ENCODE data around the gene SBK2.

- TF ChIP-seq CTCF (IDR thresholded peaks at IDR 0.05): no peak
- no peak for TF ChIP-seq ZNF416 (CRISPR knock-in tag; IDR thresholded peaks at IDR 0.05)
- TF ChIP-seq CREM (CRISPR knock-in tag; IDR thresholded peaks at IDR 0.05): no peak
- TF ChIP-seq ZBTB21 (CRISPR knock-in tag; IDR thresholded peaks at IDR 0.05; ENCODE audit: borderline replicate concordance): no peak
- TF ChIP-seq, protein P1, sequence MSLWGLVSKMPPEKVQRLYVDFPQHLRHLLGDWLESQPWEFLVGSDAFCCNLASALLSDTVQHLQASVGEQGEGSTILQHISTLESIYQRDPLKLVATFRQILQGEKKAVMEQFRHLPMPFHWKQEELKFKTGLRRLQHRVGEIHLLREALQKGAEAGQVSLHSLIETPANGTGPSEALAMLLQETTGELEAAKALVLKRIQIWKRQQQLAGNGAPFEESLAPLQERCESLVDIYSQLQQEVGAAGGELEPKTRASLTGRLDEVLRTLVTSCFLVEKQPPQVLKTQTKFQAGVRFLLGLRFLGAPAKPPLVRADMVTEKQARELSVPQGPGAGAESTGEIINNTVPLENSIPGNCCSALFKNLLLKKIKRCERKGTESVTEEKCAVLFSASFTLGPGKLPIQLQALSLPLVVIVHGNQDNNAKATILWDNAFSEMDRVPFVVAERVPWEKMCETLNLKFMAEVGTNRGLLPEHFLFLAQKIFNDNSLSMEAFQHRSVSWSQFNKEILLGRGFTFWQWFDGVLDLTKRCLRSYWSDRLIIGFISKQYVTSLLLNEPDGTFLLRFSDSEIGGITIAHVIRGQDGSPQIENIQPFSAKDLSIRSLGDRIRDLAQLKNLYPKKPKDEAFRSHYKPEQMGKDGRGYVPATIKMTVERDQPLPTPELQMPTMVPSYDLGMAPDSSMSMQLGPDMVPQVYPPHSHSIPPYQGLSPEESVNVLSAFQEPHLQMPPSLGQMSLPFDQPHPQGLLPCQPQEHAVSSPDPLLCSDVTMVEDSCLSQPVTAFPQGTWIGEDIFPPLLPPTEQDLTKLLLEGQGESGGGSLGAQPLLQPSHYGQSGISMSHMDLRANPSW (CRISPR knock-in tag; conservative IDR thresholded peaks at IDR 0.05; ENCODE audit: low read depth): no peak
- TF ChIP-seq, protein P2, sequence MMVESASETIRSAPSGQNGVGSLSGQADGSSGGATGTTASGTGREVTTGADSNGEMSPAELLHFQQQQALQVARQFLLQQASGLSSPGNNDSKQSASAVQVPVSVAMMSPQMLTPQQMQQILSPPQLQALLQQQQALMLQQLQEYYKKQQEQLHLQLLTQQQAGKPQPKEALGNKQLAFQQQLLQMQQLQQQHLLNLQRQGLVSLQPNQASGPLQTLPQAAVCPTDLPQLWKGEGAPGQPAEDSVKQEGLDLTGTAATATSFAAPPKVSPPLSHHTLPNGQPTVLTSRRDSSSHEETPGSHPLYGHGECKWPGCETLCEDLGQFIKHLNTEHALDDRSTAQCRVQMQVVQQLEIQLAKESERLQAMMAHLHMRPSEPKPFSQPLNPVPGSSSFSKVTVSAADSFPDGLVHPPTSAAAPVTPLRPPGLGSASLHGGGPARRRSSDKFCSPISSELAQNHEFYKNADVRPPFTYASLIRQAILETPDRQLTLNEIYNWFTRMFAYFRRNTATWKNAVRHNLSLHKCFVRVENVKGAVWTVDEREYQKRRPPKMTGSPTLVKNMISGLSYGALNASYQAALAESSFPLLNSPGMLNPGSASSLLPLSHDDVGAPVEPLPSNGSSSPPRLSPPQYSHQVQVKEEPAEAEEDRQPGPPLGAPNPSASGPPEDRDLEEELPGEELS (CRISPR knock-in tag; IDR thresholded peaks at IDR 0.05): no peak
Measured at GRCh38 chr19:55495646-55496349, 41.1 kb downstream of the SBK2 start.
